Endothelial cell of umbilical vein (primary cell): ENCODE results near the gene DPF3.

Experiments
- EZH2 ChIP-seq: IDR thresholded peaks from 2 replicates; pipeline ENCODE4 v1.6.1; 2012; ENCODE audit warnings: borderline replicate concordance, low read depth, mild to moderate bottlenecking, moderate library complexity, low read length, inconsistent platforms; ENCODE audit not compliant: severe bottlenecking
- GATA2 ChIP-seq: IDR thresholded peaks from 2 replicates; pipeline ENCODE4 v1.7.0; 2011; ENCODE audit warnings: low read depth, mild to moderate bottlenecking, moderate library complexity, mixed read lengths, low read length; ENCODE audit not compliant: insufficient read length, insufficient read depth
- JUN ChIP-seq: IDR thresholded peaks from 2 replicates; pipeline ENCODE4 v1.6.1; 2011; ENCODE audit warnings: borderline replicate concordance, low read depth; ENCODE audit not compliant: insufficient read length, insufficient read depth
- MAX ChIP-seq: IDR thresholded peaks from 2 replicates; pipeline ENCODE4 v1.6.1; 2011; ENCODE audit not compliant: insufficient read depth, insufficient read length
- MYC ChIP-seq: IDR thresholded peaks from one replicate; pipeline ENCODE4 v1.6.1; 2011; ENCODE audit warnings: mild to moderate bottlenecking, low read depth, low read length
- POLR2A ChIP-seq: IDR thresholded peaks from 2 replicates; pipeline ENCODE4 v1.6.1; 2012; ENCODE audit warnings: low read depth, mild to moderate bottlenecking, control low read depth, low read length
- POLR2AphosphoS5 ChIP-seq: IDR thresholded peaks from 2 replicates; pipeline ENCODE4 v1.6.1; 2012; ENCODE audit warnings: low read depth, mild to moderate bottlenecking, control low read depth, low read length, moderate library complexity; ENCODE audit not compliant: insufficient read depth
- TF ChIP-seq, protein P1 (sequence below), 2 donors: IDR thresholded peaks; 1 replicate in 1 of 2; 2 replicates in 1 of 2; pipeline ENCODE4 v1.5.1; 2011; ENCODE audit warnings: low read length in 2 of 2, mild to moderate bottlenecking in 2 of 2, moderate library complexity in 2 of 2, control low read depth in 1 of 2, inconsistent platforms in 1 of 2, low read depth in 1 of 2; ENCODE audit not compliant: insufficient read depth in 1 of 2; ENCODE audit errors: extremely low read depth in 1 of 2

DNA sequence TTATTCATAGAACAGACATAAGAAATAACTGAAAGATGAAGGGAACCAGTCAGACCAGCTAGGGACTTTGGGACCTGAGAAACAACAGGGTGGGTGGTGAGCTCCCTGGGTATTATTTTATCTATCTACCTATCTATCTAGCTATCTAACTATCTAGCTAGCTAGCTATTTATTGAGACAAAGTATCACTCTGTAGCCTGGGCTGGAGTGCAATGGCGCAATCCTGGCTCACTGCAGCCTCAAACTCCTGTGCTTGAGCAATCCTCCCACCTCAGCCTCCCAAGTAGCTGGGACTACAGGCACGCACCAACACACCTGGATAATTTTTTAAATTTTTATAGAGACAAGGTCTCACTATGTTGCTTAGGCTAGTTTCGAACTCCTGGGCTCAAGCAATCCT, 127.6 kb downstream of the DPF3 start:
- TF ChIP-seq, protein P1, sequence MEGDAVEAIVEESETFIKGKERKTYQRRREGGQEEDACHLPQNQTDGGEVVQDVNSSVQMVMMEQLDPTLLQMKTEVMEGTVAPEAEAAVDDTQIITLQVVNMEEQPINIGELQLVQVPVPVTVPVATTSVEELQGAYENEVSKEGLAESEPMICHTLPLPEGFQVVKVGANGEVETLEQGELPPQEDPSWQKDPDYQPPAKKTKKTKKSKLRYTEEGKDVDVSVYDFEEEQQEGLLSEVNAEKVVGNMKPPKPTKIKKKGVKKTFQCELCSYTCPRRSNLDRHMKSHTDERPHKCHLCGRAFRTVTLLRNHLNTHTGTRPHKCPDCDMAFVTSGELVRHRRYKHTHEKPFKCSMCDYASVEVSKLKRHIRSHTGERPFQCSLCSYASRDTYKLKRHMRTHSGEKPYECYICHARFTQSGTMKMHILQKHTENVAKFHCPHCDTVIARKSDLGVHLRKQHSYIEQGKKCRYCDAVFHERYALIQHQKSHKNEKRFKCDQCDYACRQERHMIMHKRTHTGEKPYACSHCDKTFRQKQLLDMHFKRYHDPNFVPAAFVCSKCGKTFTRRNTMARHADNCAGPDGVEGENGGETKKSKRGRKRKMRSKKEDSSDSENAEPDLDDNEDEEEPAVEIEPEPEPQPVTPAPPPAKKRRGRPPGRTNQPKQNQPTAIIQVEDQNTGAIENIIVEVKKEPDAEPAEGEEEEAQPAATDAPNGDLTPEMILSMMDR (IDR thresholded peaks at IDR 0.05; ENCODE audit: extremely low read depth in 1 of 2, insufficient read depth in 1 of 2, low read depth in 1 of 2, low read length in 2 of 2): no peak
- TF ChIP-seq GATA2: no peak
- no peak for TF ChIP-seq POLR2A
- TF ChIP-seq POLR2AphosphoS5: no peak
- TF ChIP-seq EZH2: no peak
- no peak for TF ChIP-seq MAX
- TF ChIP-seq MYC: no peak
- TF ChIP-seq JUN: no peak
